KBM-7 (cell line): ENCODE measurements around the gene CAMTA1.
A peak's percentile ranks its signal among the peaks of the same experiment; 100 is the strongest.

Experiments used
- DNase-seq: peaks from one replicate; pipeline ENCODE4 v3.0.0-alpha.2; 2015
- in situ Hi-C: fragments of 300-500 bp; cut with MboI; formaldehyde crosslinking; loops from 2 replicates; pipeline ENCODE4 v1.14.3; 2020; ENCODE audit warnings: low sequenced_read_pairs, low pct_unique_long_range_greater_than_20kb, mixed read lengths

Gene CAMTA1

GRCh38 chr1:6981595-6981994 lies 196.3 kb downstream of the CAMTA1 start:
- in situ Hi-C loops: no loop called here

GRCh38 chr1:6982443-6982842 lies 197.2 kb downstream of the CAMTA1 start:
- no peak for DNase-seq
- in situ Hi-C loops: no loop called here

More at GRCh38 chr1:6981595-6981994, 196.3 kb downstream of the CAMTA1 start:
- no peak for DNase-seq

- DNase-seq: no peak
- in situ Hi-C loops: no loop called here
Measured at GRCh38 chr1:6982860-6983259, 197.6 kb downstream of the CAMTA1 start.

- in situ Hi-C loops: no loop called here
Measured at GRCh38 chr1:6984536-6984935, 199.3 kb downstream of the CAMTA1 start.

GRCh38 chr1:6984986-6985385 lies 199.7 kb downstream of the CAMTA1 start:
- DNase-seq: no peak

More at GRCh38 chr1:6984536-6984935, 199.3 kb downstream of the CAMTA1 start:
- no peak for DNase-seq

GRCh38 chr1:6985549-6986276 lies 200.5 kb downstream of the CAMTA1 start:
- in situ Hi-C loops: no loop called here
- no peak for DNase-seq

More at GRCh38 chr1:6984986-6985385, 199.7 kb downstream of the CAMTA1 start:
- in situ Hi-C loops: no loop called here

GRCh38 chr1:6986281-6986680 lies 201.0 kb downstream of the CAMTA1 start:
- in situ Hi-C loops: no loop called here
- DNase-seq: no peak

GRCh38 chr1:6987940-6988339 lies 202.7 kb downstream of the CAMTA1 start:
- in situ Hi-C loops: no loop called here
- no peak for DNase-seq

GRCh38 chr1:6988796-6989195 lies 203.5 kb downstream of the CAMTA1 start:
- in situ Hi-C loops: no loop called here
- no peak for DNase-seq

- DNase-seq: no peak
- in situ Hi-C loops: no loop called here
Measured at GRCh38 chr1:6989212-6990159, 204.2 kb downstream of the CAMTA1 start.

GRCh38 chr1:6991266-6991665 lies 206.0 kb downstream of the CAMTA1 start:
- no peak for DNase-seq
- in situ Hi-C loops: no loop called here

GRCh38 chr1:6995789-6996188 lies 210.5 kb downstream of the CAMTA1 start:
- in situ Hi-C loops: no loop called here
- DNase-seq: no peak

GRCh38 chr1:6996371-6996770 lies 211.1 kb downstream of the CAMTA1 start:
- peak; percentile 9 for DNase-seq
- in situ Hi-C loops: no loop called here

GRCh38 chr1:6996866-6997265 lies 211.6 kb downstream of the CAMTA1 start:
- in situ Hi-C loops: no loop called here
- no peak for DNase-seq

- no peak for DNase-seq
- in situ Hi-C loops: no loop called here
Measured at GRCh38 chr1:6998267-6998666, 213.0 kb downstream of the CAMTA1 start.

GRCh38 chr1:6999826-7000225 lies 214.6 kb downstream of the CAMTA1 start:
- no peak for DNase-seq
- in situ Hi-C loops: no loop called here

GRCh38 chr1:7000720-7001119 lies 215.5 kb downstream of the CAMTA1 start:
- in situ Hi-C loops: no loop called here
- DNase-seq: no peak

- DNase-seq: no peak
- in situ Hi-C loops: no loop called here
Measured at GRCh38 chr1:7002728-7003127, 217.5 kb downstream of the CAMTA1 start.

- no peak for DNase-seq
- in situ Hi-C loops: no loop called here
Measured at GRCh38 chr1:7003676-7004075, 218.4 kb downstream of the CAMTA1 start.

- in situ Hi-C loops: no loop called here
- no peak for DNase-seq
Measured at GRCh38 chr1:7004181-7004580, 218.9 kb downstream of the CAMTA1 start.
